Smooth muscle cell (in vitro differentiated cells): ENCODE results near the gene TTC13. TPM values are rescaled to one million over a fixed set of nuclear protein-coding genes. Genes with fewer than 3 reads are reported as not detected.

ENCODE experiments used
- DNase-seq: peaks from one replicate; lab custom pipeline; 2025; ENCODE audit not compliant: unreplicated experiment; lab: John Stamatoyannopoulos, UW
- H2AFZ ChIP-seq: fragments of 200-600 bp; sonication (generic); 2 replicates; pipeline ENCODE4 v1.6.0; 2016; ENCODE audit warnings: antibody characterized with exemption, low read depth, mild to moderate bottlenecking
- H3F3A ChIP-seq: fragments of 200-600 bp; sonication (generic); 2 replicates; pipeline ENCODE4 v1.6.0; 2017; ENCODE audit warnings: antibody characterized with exemption, low read depth
- H3K27ac ChIP-seq: fragments of 200-600 bp; sonication (generic); 2 replicates; pipeline ENCODE4 v1.5.1; 2016; ENCODE audit warnings: low read depth, mild to moderate bottlenecking
- H3K27me3 ChIP-seq: fragments of 200-600 bp; sonication (generic); 2 replicates; pipeline ENCODE4 v1.6.1; 2016; ENCODE audit warnings: low read depth, mild to moderate bottlenecking
- H3K36me3 ChIP-seq: fragments of 200-600 bp; sonication (generic); 2 replicates; pipeline ENCODE4 v1.5.1; 2016; ENCODE audit warnings: low read depth
- H3K4me1 ChIP-seq: fragments of 200-600 bp; sonication (generic); 2 replicates; pipeline ENCODE4 v1.5.1; 2016; ENCODE audit warnings: low read depth
- H3K4me2 ChIP-seq: fragments of 200-600 bp; sonication (generic); 2 replicates; pipeline ENCODE4 v1.6.0; 2016; ENCODE audit warnings: mild to moderate bottlenecking
- H3K4me3 ChIP-seq: fragments of 200-600 bp; sonication (generic); 2 replicates; pipeline ENCODE4 v1.5.1; 2016; ENCODE audit warnings: mild to moderate bottlenecking
- H3K79me2 ChIP-seq: fragments of 200-600 bp; sonication (generic); 2 replicates; pipeline ENCODE4 v1.6.0; 2016; ENCODE audit warnings: low read depth, mild to moderate bottlenecking
- H3K9ac ChIP-seq: fragments of 200-600 bp; sonication (generic); 2 replicates; pipeline ENCODE4 v1.6.0; 2016; ENCODE audit warnings: low read depth
- H3K9me3 ChIP-seq: fragments of 200-600 bp; sonication (generic); replicated peaks from 2 replicates; pipeline ENCODE4 v1.5.1; 2016; ENCODE audit warnings: low read depth
- H4K20me1 ChIP-seq: fragments of 200-600 bp; sonication (generic); 2 replicates; pipeline ENCODE4 v1.6.0; 2016; ENCODE audit warnings: low read depth
- WGBS: methylation state at CpG from one replicate; pipeline ENCODE4 v1.1.7; 2016; ENCODE audit warnings: low lambda C conversion rate; 5-methylcytosine and 5-hydroxymethylcytosine counted together
- microRNA counts: library from miRNA; unstranded; fragments of <30 nt; microRNA quantifications from one replicate; lab custom pipeline; 2016
- polyA plus RNA-seq: library from polyadenylated mRNA; unstranded; fragments of >200 nt; fragmentation: Nextera tagmentation; extraction: Ambion mirVana; gene quantifications from 2 replicates; pipeline ENCODE4 v1.2.1, GENCODE V29; 2016
- small RNA-seq: library from RNA; depleted of rRNA; stranded (forward); fragments of <200 nt; gene quantifications from one replicate; pipeline ENCODE3, GENCODE V24; 2014
- total RNA-seq: library from RNA; depleted of rRNA; stranded (reverse); fragments of >200 nt; gene quantifications from 2 replicates; pipeline ENCODE4 v1.2.3, GENCODE V29; 2014
- TF ChIP-seq, protein P1 (sequence below): fragments of 200-600 bp; sonication (generic); IDR thresholded peaks from 2 replicates; pipeline ENCODE4 v1.5.1; 2017; ENCODE audit warnings: borderline replicate concordance, mild to moderate bottlenecking, antibody characterized with exemption; ENCODE audit not compliant: insufficient read depth, poor library complexity, severe bottlenecking

The TTC13 gene
- total and polyA plus RNA-seq, 2 experiments from 2014 or later = 5.6 to 9.1 TPM

DNA sequence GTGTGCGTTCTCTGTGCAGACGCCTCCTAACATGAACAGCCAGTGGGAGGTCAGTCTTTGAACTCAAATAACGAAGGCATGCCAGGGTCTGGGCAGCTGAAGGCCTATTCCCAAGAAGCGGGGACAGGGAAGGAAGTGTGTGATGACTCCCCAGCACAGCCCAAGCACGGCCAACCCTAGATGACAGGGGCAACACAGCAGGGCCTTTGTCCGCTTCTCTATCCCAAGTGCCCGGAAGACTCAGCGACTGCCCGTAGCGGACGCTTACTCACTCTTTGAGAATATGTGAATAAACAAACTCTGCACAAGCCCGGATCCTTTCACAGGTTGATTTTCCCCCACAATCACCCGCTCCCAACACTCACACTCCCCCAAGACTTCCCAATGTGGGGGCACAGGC lies 121.6 kb downstream of the TTC13 start:
- DNase-seq = no peak

More for the DNA sequence above, 121.6 kb downstream of the TTC13 start:
- H3K4me3 ChIP-seq = no peak overlapping the region
- H3K79me2 ChIP-seq = peaks cover 62% of the 10 kb centered on the region
- no peak overlapping the region for H2AFZ ChIP-seq
- H3K4me2 ChIP-seq = peak overlapping the region; percentile 40
- 41% methylated on average over 13 of the region's 13 CpGs for WGBS
- H3K27ac ChIP-seq = peak overlapping the region; percentile 75
- H3K9me3 ChIP-seq = no peaks in the 10 kb centered on the region
- peaks cover 43% of the 10 kb centered on the region for H4K20me1 ChIP-seq
- H3F3A ChIP-seq = peaks cover 31% of the 10 kb centered on the region
- peak overlapping the region; percentile 15 for H3K9ac ChIP-seq
- H3K27me3 ChIP-seq = no peaks in the 10 kb centered on the region
- TF ChIP-seq, protein P1, sequence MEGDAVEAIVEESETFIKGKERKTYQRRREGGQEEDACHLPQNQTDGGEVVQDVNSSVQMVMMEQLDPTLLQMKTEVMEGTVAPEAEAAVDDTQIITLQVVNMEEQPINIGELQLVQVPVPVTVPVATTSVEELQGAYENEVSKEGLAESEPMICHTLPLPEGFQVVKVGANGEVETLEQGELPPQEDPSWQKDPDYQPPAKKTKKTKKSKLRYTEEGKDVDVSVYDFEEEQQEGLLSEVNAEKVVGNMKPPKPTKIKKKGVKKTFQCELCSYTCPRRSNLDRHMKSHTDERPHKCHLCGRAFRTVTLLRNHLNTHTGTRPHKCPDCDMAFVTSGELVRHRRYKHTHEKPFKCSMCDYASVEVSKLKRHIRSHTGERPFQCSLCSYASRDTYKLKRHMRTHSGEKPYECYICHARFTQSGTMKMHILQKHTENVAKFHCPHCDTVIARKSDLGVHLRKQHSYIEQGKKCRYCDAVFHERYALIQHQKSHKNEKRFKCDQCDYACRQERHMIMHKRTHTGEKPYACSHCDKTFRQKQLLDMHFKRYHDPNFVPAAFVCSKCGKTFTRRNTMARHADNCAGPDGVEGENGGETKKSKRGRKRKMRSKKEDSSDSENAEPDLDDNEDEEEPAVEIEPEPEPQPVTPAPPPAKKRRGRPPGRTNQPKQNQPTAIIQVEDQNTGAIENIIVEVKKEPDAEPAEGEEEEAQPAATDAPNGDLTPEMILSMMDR = no peak
- peaks cover 39% of the 10 kb centered on the region for H3K4me1 ChIP-seq
- peaks cover 12% of the 10 kb centered on the region for H3K36me3 ChIP-seq

MicroRNA genes within 50 kb of the gene (microRNA counts, 767-probe panel; counts per million panel counts)
- microRNA hsa-miR-1182 (lab: Ali Mortazavi, UCI) = 183 counts per million

Small RNA genes lying within 50 kb of the gene (small RNA-seq; reads per million reads assigned to genes)
- gene RN7SL837P = not detected

Other genes starting within 250 kb of the TTC13 start
- not detected in 2 replicates for gene CAPN9, start 231.5 kb downstream of the TTC13 start, total RNA-seq
- gene CAPN9, start 231.5 kb downstream of the TTC13 start, polyA plus RNA-seq = not detected in 2 replicates
- gene C1orf198, start 110.3 kb downstream of the TTC13 start, total RNA-seq = 77.5 and 92.5 TPM in 2 replicates
- 59.4 and 67.7 TPM in 2 replicates for gene C1orf198, start 110.3 kb downstream of the TTC13 start, polyA plus RNA-seq
- gene ARV1, start 233 bp upstream of the TTC13 start, total RNA-seq = 7.4 and 15.8 TPM in 2 replicates
- gene ARV1, start 233 bp upstream of the TTC13 start, polyA plus RNA-seq = 12.5 and 12.8 TPM in 2 replicates
- gene FAM89A, start 61.4 kb upstream of the TTC13 start, total RNA-seq = 34.9 and 40.3 TPM in 2 replicates
- 45.3 and 58.6 TPM in 2 replicates for gene FAM89A, start 61.4 kb upstream of the TTC13 start, polyA plus RNA-seq
- 0.04 TPM in 1 of 2 replicates, not detected in the other for gene TRIM67, start 183.2 kb upstream of the TTC13 start, total RNA-seq
- 0.13 and 0.25 TPM in 2 replicates for gene TRIM67, start 183.2 kb upstream of the TTC13 start, polyA plus RNA-seq